NK-92 treated with Interleukin-12 subunit alpha and Interleukin-12 subunit beta, amount 100 ng/mL, for 24 hours (cell line): ENCODE measurements around the gene TMPRSS5.
"Not testable (repeated sequence)": the region's sequence is repeated elsewhere in the genome, so short reads cannot be mapped to it uniquely, and the experiment has no call there.

ENCODE experiments used
- DNase-seq: peaks from one replicate; lab custom pipeline; 2025; lab: John Stamatoyannopoulos, UW

The TMPRSS5 gene

DNA sequence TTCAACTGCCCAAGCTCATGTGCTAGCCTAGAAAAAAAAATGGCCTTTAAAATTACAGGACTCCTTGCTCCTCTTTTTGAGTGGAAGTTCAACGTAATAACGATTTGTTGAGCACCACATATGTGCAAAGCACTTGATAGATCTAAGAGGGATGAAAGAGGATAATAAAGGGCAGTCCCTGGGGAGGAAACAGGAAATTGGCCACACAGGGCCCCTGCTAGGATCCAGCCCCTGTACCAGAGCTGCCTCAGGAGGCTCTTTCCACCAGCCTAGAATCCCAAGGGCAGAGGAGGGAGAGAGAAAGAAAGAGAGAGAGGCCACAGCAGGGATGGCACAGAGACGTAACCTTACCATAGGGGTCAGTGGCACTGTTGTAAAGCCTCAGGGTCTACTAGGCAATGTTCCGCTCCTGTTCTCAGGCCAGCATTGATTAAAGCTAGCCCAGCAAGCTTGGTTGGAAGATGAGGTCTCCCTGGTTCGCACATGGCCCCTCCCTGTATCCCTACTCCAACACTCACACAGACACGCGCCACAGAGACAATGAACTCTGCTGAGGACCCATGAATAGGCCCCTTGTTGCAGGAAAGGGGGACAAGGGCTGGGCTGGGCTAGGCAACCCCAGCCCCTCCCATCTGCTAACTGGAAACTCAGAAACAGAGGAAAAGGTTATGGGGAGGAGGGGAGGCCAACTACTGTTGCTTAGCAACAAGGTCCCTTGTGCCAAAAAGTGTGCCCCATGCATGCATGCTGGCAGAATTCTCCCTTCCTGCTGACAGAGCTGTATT is at the start of gene TMPRSS5:
Gene TMPRSS5, minus strand, starts transcription at position 438 of the 785 bp plus-strand sequence. Its CDS starts 84 bp downstream, at position 354.
- DNase-seq, result no peak

DNA sequence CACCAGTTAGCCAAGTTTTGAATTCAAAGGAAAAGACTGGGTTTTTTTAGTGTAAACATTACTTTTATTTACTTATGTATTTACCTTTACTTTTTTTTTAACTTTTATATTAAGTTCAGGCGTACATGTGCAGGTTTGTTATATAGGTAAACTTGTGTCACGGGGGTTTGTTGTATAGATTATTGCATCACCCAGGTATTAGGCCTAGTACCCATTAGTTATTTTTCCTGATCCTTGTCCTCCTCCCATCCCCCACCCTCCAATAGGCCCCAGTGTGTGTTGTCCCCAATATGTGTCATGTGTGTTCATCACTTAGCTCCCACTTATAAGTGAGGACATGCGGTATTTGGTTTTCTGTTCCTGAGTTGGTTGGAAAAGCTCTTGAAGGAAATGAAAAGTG is 46.8 kb upstream of the TMPRSS5 start:
- no peak for DNase-seq

- DNase-seq, result no peak
Observed at GRCh38 chr11:113736323-113736722, 30.2 kb upstream of the TMPRSS5 start.

- DNase-seq, result no peak
Observed at GRCh38 chr11:113732092-113732491, 26.0 kb upstream of the TMPRSS5 start.

DNA sequence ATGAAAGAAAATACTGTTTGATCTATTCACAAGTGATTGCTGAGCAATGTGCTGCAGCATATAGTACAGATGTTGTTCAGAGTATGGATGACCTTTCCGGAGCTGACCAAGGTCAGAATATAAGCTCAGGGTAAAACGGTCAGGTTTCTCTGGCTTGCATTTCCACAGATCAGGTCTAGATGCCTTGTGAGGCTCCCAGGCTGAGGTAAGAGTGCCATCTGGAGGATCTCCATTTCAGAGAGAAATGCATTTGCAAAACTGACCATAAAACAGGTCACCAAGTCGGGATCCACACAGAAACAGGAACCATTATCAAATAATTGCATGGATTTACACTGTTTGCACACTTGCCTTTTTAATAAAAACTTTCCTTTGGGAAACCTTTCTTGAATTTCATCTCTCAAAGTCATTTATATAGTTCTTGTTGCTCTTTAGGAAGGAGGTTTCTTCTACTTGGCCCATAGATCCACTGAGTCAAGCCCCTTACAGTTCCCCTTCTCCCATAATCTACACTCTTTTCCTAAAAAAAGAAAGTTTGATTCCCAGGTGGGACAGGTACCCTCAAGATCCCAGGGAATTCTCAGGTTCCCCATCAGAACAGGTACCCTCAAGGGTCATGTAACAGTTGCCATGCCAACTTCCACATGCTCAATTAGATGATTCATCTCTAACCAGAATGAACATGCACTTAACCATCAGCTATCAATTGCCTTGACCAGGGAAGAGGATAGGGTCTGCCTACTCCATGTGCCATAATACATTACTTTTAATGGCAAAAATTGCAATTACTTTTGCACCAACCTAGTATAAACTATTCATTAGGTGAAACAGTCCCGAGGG is 25.0 kb upstream of the TMPRSS5 start:
- DNase-seq, result peak; percentile 18

GRCh38 chr11:113729456-113729855 is 23.3 kb upstream of the TMPRSS5 start:
- no peak for DNase-seq

- no peak for DNase-seq
Observed at GRCh38 chr11:113728814-113729213, 22.7 kb upstream of the TMPRSS5 start.

GRCh38 chr11:113725913-113726312 is 19.8 kb upstream of the TMPRSS5 start:
- no peak for DNase-seq

DNA sequence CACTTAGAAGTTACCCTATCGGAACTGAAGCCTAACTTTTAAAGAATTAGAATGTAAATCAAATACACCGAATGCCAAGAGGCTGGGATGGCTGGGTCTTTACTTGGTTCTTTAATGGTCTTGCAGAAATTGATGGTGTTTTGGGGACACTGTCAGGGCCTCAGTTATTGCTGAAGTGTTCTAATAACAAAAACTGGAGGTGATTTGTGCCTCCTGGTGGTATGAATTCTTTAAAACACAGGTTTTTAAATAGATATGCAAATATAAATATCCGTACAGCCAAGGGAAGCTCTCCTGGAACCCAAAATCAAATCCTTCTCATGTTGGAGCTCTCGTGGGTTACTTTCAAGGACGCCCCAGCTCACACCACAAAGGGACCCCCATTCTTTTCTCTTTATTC is 19.3 kb upstream of the TMPRSS5 start:
- DNase-seq, result no peak

DNA sequence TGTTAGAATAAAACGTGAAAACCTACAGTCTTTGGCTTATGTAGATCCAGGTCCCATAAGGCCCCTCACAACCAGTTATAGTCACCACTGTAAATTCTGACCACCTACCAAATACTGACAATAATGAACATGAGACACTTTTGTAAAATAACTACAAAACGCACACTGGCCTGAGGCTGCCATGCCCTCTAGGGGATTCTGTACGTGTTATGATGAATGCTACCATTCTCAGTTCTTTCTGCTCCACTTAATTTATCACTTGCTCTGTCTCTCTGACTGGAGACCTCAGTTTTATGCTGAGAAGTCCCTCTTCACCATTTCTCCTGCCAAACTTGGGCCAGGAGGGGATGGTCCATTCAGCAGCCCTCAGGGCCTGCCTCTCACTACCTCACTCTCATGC is 18.7 kb upstream of the TMPRSS5 start:
- no peak for DNase-seq

DNA sequence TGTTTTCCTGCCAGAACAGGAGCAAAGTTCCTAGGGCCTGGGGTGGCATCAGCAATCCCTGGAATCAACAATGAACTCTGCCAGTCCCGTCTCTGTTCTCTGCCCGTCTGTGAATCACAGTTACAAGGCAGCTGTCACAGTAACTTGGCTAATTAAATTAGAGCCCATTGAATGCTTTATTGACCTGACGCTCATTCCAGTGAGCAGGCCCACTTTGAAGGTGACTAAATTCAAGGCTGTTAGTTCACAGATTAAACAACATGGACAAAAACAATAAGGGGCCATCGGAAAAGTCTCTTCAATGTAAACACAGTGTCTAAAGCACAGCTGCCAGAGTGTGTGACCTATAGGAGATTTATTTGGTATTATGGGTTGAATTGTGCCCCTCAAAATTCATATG is 17.7 kb upstream of the TMPRSS5 start:
- no peak for DNase-seq

DNA sequence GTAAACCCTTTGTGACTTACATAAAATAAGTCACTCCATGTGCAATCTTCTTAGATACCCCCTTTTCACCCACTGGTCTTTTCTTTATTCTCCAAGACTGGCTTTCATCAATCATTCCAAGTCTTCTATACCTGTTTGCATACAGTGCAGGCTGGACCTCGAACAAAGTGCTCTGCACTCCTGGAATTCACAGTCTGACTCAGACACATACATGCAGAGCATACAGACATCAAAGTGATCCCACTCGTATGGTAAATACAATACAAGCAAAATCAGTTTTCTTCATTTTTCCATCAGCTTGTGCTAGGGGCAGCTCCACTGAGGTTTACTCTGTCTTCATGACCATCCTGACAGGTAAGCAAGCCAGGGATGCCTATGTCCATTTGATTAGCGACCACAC is 16.8 kb upstream of the TMPRSS5 start:
- DNase-seq, result no peak

- DNase-seq, result no peak
Observed at GRCh38 chr11:113722221-113722620, 16.1 kb upstream of the TMPRSS5 start.

GRCh38 chr11:113721462-113722066 is 15.5 kb upstream of the TMPRSS5 start:
- no peak for DNase-seq

DNA sequence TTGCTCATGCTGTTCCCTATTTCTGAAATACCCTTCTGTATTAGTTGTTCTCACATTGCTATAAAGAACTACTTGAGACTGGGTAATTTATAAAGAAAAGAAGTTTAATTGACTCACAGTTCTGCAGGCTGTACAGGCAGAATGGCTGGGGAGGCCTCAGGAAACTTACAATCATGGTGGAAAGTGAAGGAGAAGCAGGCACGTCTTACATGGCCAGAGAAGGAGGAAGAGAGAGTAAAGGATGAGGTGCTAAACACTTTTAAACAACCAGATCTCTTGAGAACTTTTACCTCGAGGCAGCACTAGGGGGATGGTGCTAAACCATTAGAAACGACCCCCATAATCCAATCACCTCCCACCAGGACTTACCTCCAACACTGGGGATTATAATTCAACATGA is 14.4 kb upstream of the TMPRSS5 start:
- not testable (repeated sequence) for DNase-seq

DNA sequence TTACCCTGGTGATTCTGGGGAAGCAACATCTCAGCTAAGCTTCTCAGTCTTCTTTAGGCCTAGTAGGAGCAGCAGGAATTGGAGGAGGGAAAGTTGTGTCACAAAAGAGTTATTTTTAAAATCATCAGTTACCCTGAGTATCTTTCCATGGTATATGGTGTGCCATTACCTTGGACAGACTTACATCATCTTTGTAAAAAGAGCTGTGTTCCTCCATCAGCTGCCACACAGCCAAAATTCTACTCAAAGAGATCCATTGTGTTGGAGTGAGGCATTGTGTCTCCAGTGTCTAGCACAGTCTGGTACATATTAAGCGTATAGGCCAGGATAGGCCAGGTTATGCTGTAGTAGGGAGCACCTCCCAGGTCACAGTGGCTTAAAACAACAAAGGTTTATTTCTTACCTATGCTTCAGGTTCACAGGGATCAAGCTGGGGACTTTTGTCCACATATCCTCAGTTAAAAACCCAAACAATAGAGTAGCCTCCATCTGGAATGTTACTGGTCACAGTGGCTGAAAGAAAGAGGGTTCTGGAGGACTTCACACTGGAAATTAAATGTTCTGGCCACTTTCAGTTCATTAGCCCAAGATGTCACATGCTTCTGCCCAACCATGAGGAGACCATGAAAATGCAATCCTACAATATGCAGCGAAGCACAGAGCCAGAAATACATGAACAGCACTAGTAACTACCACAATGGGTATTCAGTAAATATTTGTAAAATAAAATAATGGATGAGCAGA is 9.9 kb upstream of the TMPRSS5 start:
- no peak for DNase-seq

DNA sequence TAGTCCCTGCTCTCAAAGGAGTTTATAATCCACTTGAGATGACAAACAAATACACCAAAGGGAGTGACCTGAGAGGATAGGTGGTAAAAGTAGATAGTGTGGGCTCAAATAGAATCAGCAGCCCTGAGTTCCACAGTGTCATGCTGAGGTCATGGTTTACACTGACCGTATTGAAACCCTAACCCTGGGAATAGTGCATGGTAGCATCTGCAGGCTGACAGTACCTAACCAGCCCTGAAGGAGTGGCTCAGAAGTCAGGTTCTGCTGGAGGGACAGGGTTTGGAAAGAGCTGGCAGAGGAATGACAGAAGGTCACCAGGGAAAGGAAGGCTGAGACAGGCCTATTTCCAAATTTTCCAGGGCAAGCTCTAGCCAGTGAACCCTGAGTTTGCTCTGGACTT is 9.2 kb upstream of the TMPRSS5 start:
- no peak for DNase-seq

- DNase-seq, result no peak
Observed at GRCh38 chr11:113710989-113711388, 4.9 kb upstream of the TMPRSS5 start.

DNA sequence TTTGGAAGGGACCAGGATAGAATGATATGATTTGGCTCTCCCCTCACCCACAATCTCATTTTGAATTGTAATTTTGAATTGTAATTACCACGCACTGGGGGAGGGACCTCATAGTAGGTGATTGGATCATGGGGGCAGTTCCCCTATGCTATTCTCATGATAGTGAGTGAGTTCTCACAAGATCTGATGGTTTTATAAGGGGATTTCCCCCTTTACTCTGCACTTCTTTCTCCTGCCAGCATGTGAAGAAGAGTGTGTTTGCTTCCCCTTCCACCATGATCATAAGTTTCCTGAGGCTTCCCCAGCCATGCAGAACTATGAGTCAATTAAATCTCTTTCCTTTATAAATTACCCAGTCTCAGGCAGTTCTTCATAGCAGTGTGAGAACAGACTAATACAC is 2.6 kb downstream of the TMPRSS5 start:
- DNase-seq, result not testable (repeated sequence)

DNA sequence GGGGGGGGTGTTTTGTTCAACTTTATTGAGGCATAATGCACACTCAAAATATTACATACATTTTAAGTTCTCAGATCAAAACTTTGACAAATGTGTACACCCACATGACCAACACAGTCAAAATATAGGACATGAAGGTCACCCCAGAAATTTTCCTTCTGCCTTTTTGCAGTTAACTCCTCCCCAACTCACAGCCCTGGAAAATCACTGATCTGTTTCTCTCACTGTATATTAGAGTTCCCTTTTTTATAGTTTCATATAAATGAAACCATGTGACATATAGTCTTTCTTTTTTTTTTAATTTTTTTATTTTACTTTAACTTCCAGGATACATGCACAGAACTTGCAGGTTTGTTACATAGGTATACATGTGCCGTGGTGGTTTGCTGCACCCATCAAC is 4.6 kb downstream of the TMPRSS5 start:
- no peak for DNase-seq

GRCh38 chr11:113698515-113698914 is 7.6 kb downstream of the TMPRSS5 start:
- DNase-seq, result no peak

GRCh38 chr11:113697756-113698407 is 8.2 kb downstream of the TMPRSS5 start:
- DNase-seq, result no peak
